ENCODE measurements around the gene LRBA.

- TF ChIP-seq CTCF (IDR thresholded peaks at IDR 0.05) (no peak), POLR2A (IDR thresholded peaks at IDR 0.05) (no peak)
Measured at GRCh38 chr4:150475763-150476162, 539.3 kb downstream of the LRBA start.

Data from body of pancreas (tissue), 4 donors.